CD4-positive, CD25-positive, alpha-beta regulatory T cell (primary cell): ENCODE data around the gene FAM184B. TPM values are rescaled to one million over a fixed set of nuclear protein-coding genes. Genes with fewer than 3 reads are reported as not detected.

Experiments used
- ATAC-seq, 2 donors: fragments of 150-1000 bp; cut with Tn5 transposase; one replicate each; pipeline ENCODE4 v1.10.0; 2021; ENCODE audit warnings: low read depth in 2 of 2, moderate number of reproducible peaks in 2 of 2, moderate library complexity in 1 of 2
- DNase-seq, 3 donors: peaks; one replicate each; pipeline versions ENCODE4 v3.0.0 to v3.0.0-alpha.2; 2012 to 2022; ENCODE audit warnings: mixed read lengths in 1 of 3
- H3K27ac ChIP-seq: one replicate; pipeline ENCODE4 v1.7.0; 2013; ENCODE audit warnings: mild to moderate bottlenecking, low read length; ENCODE audit not compliant: insufficient read depth, poor library complexity, severe bottlenecking
- H3K27me3 ChIP-seq: one replicate; pipeline ENCODE4 v1.7.0; 2013; ENCODE audit warnings: low read length; ENCODE audit not compliant: control insufficient read depth, insufficient read depth
- H3K36me3 ChIP-seq: one replicate; pipeline ENCODE4 v1.7.0; 2013; ENCODE audit warnings: mild to moderate bottlenecking, low read length, moderate library complexity; ENCODE audit not compliant: control insufficient read depth, insufficient read depth
- H3K4me1 ChIP-seq: 2 replicates; pipeline ENCODE4 v1.7.0; 2013; ENCODE audit warnings: mild to moderate bottlenecking, low read length; ENCODE audit not compliant: insufficient read depth, control insufficient read depth, poor library complexity, severe bottlenecking
- H3K4me3 ChIP-seq: one replicate; pipeline ENCODE4 v1.7.0; 2013; ENCODE audit warnings: low read depth, mild to moderate bottlenecking, low read length, moderate library complexity
- H3K9me3 ChIP-seq, 2 experiments: 1 replicate in 1 of 2; 2 replicates in 1 of 2; pipeline ENCODE4 v1.7.0; 2013; ENCODE audit warnings: low read length in 2 of 2, mild to moderate bottlenecking in 1 of 2, moderate library complexity in 1 of 2; ENCODE audit not compliant: control insufficient read depth in 2 of 2
- H3K27ac Mint-ChIP-seq, 3 donors: one replicate each; pipeline ENCODE4 v1.8.0; 2020 to 2022; ENCODE audit warnings: mild to moderate bottlenecking in 3 of 3, mixed read lengths in 3 of 3, moderate library complexity in 2 of 3
- H3K27me3 Mint-ChIP-seq: one replicate; pipeline ENCODE4 v1.8.0; 2022; ENCODE audit warnings: mild to moderate bottlenecking, mixed read lengths
- H3K36me3 Mint-ChIP-seq: one replicate; pipeline ENCODE4 v1.8.0; 2020; ENCODE audit warnings: mixed read lengths
- H3K4me1 Mint-ChIP-seq, 4 donors: one replicate each; pipeline ENCODE4 v1.8.0; 2020 to 2022; ENCODE audit warnings: mixed read lengths in 4 of 4, mild to moderate bottlenecking in 1 of 4
- H3K4me3 Mint-ChIP-seq, 4 donors: one replicate each; pipeline ENCODE4 v1.8.0; 2020 to 2022; ENCODE audit warnings: mild to moderate bottlenecking in 4 of 4, mixed read lengths in 4 of 4, moderate library complexity in 3 of 4
- H3K9me3 Mint-ChIP-seq, 7 donors: one replicate each; pipeline ENCODE4 v1.8.0; 2020 to 2022; ENCODE audit warnings: mixed read lengths in 7 of 7, mild to moderate bottlenecking in 3 of 7, moderate library complexity in 2 of 7
- polyA plus RNA-seq, 4 donors: library from polyadenylated mRNA; unstranded; fragments of 300-500 nt; fragmentation: Illumina TruSeq; gene quantifications; one replicate each; pipeline ENCODE4 v1.2.3, GENCODE V29; 2021
- total RNA-seq: library from RNA; stranded (reverse); gene quantifications from one replicate; pipeline ENCODE4 v1.2.3, GENCODE V29; 2022

FAM184B gene
- total and polyA plus RNA-seq, 5 donors from 2014 or later = 0.03 TPM; not detected in 4

- no peaks in the 10 kb centered on the region for H3K4me1 ChIP-seq
- peaks cover 6% of the 10 kb centered on the region for H3K27me3 Mint-ChIP-seq
- no peaks in the 10 kb centered on the region for H3K4me1 Mint-ChIP-seq
Measured at GRCh38 chr4:17771284-17771908, 10.0 kb downstream of the FAM184B start.

DNA sequence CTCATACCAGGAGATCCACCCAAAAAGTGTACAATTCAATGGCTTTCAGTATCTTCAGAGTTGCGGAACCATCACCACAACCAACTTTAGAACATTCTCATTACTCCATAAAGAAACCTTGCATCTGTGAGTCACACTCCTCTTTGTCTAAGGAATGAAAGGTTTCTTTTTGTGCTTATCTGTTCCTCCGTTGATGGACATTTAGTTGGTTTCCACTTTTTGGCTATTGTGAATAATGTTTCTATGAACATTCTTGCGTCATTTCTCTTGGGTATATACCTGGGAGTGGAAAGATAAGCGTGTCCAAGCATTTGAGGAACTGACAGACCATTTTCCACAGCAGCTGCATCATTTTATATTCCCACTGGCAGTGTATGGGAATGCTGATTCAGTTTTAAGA lies 10.6 kb downstream of the FAM184B start:
- Mint-ChIP-seq H3K27me3 (peaks cover 6% of the 10 kb centered on the region), H3K4me1 (peaks cover 0 to 3% (median under 1%) of the 10 kb centered on the region in 4 donors), H3K4me3 (no peak overlapping the region), H3K27ac (no peak overlapping the region), H3K36me3 (no peaks in the 10 kb centered on the region), H3K9me3 (peaks cover 0 to 4% (median 0%) of the 10 kb centered on the region in 7 donors)
- ATAC-seq (no peak), DNase-seq (no peak)
- no peaks in the 10 kb centered on the region for H3K36me3 ChIP-seq
- H3K27ac ChIP-seq = no peak overlapping the region
- H3K9me3 ChIP-seq = no peaks in the 10 kb centered on the region
- H3K4me3 ChIP-seq = no peak overlapping the region
- H3K27me3 ChIP-seq = peaks cover 2% of the 10 kb centered on the region
- no peaks in the 10 kb centered on the region for H3K4me1 ChIP-seq

More at GRCh38 chr4:17771284-17771908, 10.0 kb downstream of the FAM184B start:
- no peak overlapping the region for H3K4me3 ChIP-seq
- no peak for ATAC-seq
- DNase-seq = no peak
- no peaks in the 10 kb centered on the region for H3K9me3 ChIP-seq
- Mint-ChIP-seq H3K9me3 (no peaks in the 10 kb centered on the region), H3K36me3 (no peaks in the 10 kb centered on the region), H3K27ac (no peak overlapping the region), H3K4me3 (no peak overlapping the region)
- H3K27me3 ChIP-seq = peaks cover 2% of the 10 kb centered on the region
- no peak overlapping the region for H3K27ac ChIP-seq
- H3K36me3 ChIP-seq = no peaks in the 10 kb centered on the region

GRCh38 chr4:17769406-17770174 lies 11.8 kb downstream of the FAM184B start:
- no peak overlapping the region for H3K4me3 Mint-ChIP-seq
- peaks cover 0 to 6% (median 0%) of the 10 kb centered on the region in 7 donors for H3K9me3 Mint-ChIP-seq
- Histone ChIP-seq H3K4me1 (no peaks in the 10 kb centered on the region), H3K27ac (no peak overlapping the region), H3K9me3 (no peaks in the 10 kb centered on the region), H3K27me3 (peaks cover 2% of the 10 kb centered on the region), H3K4me3 (no peak overlapping the region), H3K36me3 (no peaks in the 10 kb centered on the region)
- peaks cover 0 to 6% (median 2%) of the 10 kb centered on the region in 4 donors for H3K4me1 Mint-ChIP-seq
- H3K36me3 Mint-ChIP-seq = no peaks in the 10 kb centered on the region
- no peak overlapping the region for H3K27ac Mint-ChIP-seq
- peaks cover 6% of the 10 kb centered on the region for H3K27me3 Mint-ChIP-seq
- DNase-seq (no peak), ATAC-seq (no peak)

DNA sequence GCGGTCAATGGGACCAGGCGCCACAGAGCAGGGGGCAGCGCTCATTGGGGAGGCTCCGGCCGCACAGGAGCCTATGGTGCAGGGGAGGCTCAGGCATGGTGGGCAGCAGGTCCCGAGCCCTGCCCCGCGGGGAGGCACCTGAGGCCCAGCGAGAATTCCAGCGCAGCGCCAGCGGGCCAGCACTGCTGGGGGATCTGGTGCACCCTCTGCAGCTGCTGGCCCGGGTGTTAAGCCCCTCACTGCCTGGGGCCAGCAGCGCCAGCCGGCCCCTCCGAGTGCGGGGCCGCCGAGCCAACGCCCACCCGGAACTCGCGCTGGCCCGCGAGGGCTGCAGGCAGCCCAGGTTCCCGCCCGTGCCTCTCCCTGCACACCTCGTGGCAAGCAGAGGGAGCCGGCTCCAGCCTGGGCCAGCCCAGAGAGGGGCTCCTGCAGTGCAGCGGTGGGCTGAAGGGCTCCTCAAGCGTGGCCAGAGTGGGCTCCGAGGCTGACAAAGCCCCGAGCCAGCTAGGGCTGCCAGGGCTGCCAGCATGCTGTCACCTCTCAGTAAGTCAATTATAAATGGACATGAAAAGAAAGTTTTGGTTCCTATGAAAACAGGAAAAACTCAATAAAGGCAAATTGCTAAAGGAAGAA lies 14.5 kb downstream of the FAM184B start:
- H3K4me3 ChIP-seq = no peak overlapping the region
- H3K4me1 ChIP-seq = no peaks in the 10 kb centered on the region
- no peaks in the 10 kb centered on the region for H3K36me3 Mint-ChIP-seq
- H3K9me3 ChIP-seq = no peaks in the 10 kb centered on the region
- H3K4me1 Mint-ChIP-seq = peaks cover 0 to 6% (median 2%) of the 10 kb centered on the region in 4 donors
- H3K27ac Mint-ChIP-seq = no peak overlapping the region
- no peak for ATAC-seq
- H3K27me3 ChIP-seq = no peaks in the 10 kb centered on the region
- peaks cover 0 to 6% (median 0%) of the 10 kb centered on the region in 7 donors for H3K9me3 Mint-ChIP-seq
- H3K27me3 Mint-ChIP-seq = peaks cover 6% of the 10 kb centered on the region
- no peak for DNase-seq
- H3K27ac ChIP-seq = no peak overlapping the region
- H3K36me3 ChIP-seq = no peaks in the 10 kb centered on the region
- no peak overlapping the region for H3K4me3 Mint-ChIP-seq

DNA sequence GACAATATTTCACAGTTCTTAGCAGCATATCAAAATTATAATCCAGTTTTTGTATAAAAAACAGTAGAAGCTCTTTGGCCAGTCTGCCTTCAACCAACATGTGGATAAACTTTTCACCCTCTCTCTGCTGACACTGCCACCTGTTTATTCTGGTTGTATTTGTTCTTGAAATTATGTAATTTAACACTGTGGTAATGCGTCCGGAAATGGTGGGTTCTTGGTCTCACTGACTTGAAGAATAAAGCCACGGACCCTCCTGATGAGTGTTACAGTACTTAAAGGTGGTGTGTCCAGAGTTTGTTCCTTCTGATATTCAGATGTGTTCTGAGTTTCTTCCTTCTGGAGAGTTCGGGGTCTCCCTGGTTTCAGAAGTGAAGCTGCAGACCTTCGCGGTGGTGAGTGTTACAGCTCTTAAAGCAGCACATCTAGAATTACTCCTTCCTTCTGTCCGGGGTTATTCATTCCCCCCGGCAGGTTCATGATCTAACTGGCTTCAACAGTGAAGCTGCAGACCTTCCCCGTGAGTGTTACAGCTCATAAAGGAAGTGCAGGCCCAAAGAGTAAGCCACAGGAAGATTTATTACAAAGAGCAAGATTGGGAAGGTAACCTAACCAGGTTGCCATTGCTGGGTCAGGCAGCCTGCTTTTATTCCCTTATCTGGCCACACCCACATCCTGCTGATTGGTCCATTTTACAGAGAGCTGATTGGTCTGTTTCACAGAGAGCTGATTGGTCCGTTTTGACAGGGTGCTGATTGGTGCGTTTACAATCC lies 15.7 kb downstream of the FAM184B start:
- Mint-ChIP-seq H3K4me3 (peak overlapping the region in 1 of 4 donors; percentile 21), H3K36me3 (no peaks in the 10 kb centered on the region), H3K4me1 (peaks cover 0 to 6% (median 2%) of the 10 kb centered on the region in 4 donors), H3K27me3 (peaks cover 6% of the 10 kb centered on the region), H3K9me3 (peaks cover 0 to 6% (median 0%) of the 10 kb centered on the region in 7 donors), H3K27ac (no peak overlapping the region)
- DNase-seq (no peak), ATAC-seq (no peak)
- Histone ChIP-seq H3K27ac (no peak overlapping the region), H3K4me3 (no peak overlapping the region), H3K36me3 (no peaks in the 10 kb centered on the region), H3K9me3 (no peaks in the 10 kb centered on the region), H3K27me3 (no peaks in the 10 kb centered on the region), H3K4me1 (no peaks in the 10 kb centered on the region)

GRCh38 chr4:17763931-17764330 lies 17.5 kb downstream of the FAM184B start:
- H3K4me3 Mint-ChIP-seq = no peak overlapping the region
- Histone ChIP-seq H3K4me1 (no peaks in the 10 kb centered on the region), H3K4me3 (no peak overlapping the region), H3K36me3 (no peaks in the 10 kb centered on the region), H3K9me3 (no peaks in the 10 kb centered on the region), H3K27me3 (no peaks in the 10 kb centered on the region), H3K27ac (no peak overlapping the region)
- H3K4me1 Mint-ChIP-seq = peaks cover 0 to 6% (median 2%) of the 10 kb centered on the region in 4 donors
- no peak overlapping the region for H3K27ac Mint-ChIP-seq
- no peaks in the 10 kb centered on the region for H3K27me3 Mint-ChIP-seq
- H3K36me3 Mint-ChIP-seq = no peaks in the 10 kb centered on the region
- peaks cover 0 to 6% (median 0%) of the 10 kb centered on the region in 7 donors for H3K9me3 Mint-ChIP-seq
- DNase-seq = no peak
- ATAC-seq = no peak

DNA sequence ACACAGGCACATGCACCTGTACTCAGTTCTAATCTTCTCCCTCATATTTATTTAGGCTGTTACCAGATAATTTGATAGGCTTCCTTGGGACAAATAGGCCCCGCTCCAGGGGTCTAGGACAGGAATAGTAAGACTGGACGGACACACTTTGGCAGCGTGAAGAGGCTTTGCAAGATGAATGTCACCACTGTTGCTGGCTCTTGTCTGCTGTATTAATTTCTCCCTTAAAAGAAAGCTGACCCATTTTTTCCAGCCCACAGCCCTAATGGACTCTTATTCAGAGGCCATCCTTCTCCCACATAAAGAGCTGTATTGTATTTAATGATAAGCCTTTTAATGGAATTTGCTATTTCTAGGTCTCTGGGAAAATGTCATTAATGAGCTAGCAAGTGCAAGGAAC lies 18.0 kb downstream of the FAM184B start:
- H3K36me3 Mint-ChIP-seq = no peaks in the 10 kb centered on the region
- H3K9me3 ChIP-seq = no peaks in the 10 kb centered on the region
- no peak overlapping the region for H3K27ac ChIP-seq
- ATAC-seq (no peak), DNase-seq (no peak)
- H3K4me3 Mint-ChIP-seq = no peak overlapping the region
- H3K4me3 ChIP-seq = no peak overlapping the region
- no peak overlapping the region for H3K27ac Mint-ChIP-seq
- peaks cover 0 to 6% (median 2%) of the 10 kb centered on the region in 4 donors for H3K4me1 Mint-ChIP-seq
- no peaks in the 10 kb centered on the region for H3K4me1 ChIP-seq
- no peaks in the 10 kb centered on the region for H3K27me3 ChIP-seq
- H3K36me3 ChIP-seq = no peaks in the 10 kb centered on the region
- H3K27me3 Mint-ChIP-seq = no peaks in the 10 kb centered on the region
- H3K9me3 Mint-ChIP-seq = peaks cover 0 to 6% (median 0%) of the 10 kb centered on the region in 7 donors
